22Rv1 (cell line): ENCODE measurements around the gene XRCC4.

Source experiments
- ZFX ChIP-seq: fragments of 450-650 bp; IDR thresholded peaks from 2 replicates; pipeline ENCODE4 v1.6.1; 2017; ENCODE audit warnings: antibody characterized with exemption, borderline replicate concordance
- TF ChIP-seq, protein P1 (sequence below): fragments of 450-650 bp; IDR thresholded peaks from 2 replicates; pipeline ENCODE4 v1.5.1; 2017; ENCODE audit warnings: mild to moderate bottlenecking

DNA sequence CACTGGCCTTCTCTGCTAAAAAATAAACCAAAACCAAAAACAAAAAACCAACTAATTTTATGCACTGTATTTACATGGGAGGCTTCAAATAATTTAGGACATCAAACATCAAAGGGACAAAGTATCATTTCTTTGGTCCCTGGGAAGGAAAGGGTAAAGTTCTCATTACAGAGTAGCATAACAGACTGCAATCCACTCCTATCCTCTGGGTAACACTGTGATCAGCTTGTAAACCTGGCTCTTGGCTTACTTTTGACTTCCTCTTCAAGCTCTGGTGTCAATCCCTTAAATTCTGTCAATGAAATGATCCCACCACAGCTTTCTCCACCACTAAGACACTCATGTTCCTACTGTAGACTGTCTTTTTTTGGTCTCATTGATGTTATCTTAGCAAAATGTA is 324.4 kb downstream of the XRCC4 start:
- TF ChIP-seq, protein P1, sequence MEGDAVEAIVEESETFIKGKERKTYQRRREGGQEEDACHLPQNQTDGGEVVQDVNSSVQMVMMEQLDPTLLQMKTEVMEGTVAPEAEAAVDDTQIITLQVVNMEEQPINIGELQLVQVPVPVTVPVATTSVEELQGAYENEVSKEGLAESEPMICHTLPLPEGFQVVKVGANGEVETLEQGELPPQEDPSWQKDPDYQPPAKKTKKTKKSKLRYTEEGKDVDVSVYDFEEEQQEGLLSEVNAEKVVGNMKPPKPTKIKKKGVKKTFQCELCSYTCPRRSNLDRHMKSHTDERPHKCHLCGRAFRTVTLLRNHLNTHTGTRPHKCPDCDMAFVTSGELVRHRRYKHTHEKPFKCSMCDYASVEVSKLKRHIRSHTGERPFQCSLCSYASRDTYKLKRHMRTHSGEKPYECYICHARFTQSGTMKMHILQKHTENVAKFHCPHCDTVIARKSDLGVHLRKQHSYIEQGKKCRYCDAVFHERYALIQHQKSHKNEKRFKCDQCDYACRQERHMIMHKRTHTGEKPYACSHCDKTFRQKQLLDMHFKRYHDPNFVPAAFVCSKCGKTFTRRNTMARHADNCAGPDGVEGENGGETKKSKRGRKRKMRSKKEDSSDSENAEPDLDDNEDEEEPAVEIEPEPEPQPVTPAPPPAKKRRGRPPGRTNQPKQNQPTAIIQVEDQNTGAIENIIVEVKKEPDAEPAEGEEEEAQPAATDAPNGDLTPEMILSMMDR: no peak
- TF ChIP-seq ZFX: no peak
